Nucleus accumbens (tissue), 56 donors: ENCODE measurements around the gene ARHGAP10.

Experiments
- DNase-seq, 56 donors: peaks; one replicate each; lab custom pipeline; 2025; lab: John Stamatoyannopoulos, UW

ARHGAP10 gene

GRCh38 chr4:147731580-147732517 is at the start of gene ARHGAP10:
TSS of gene ARHGAP10 (plus strand) at chr4:147732088. CDS start at chr4:147732302, 214 bp downstream.
- peak in 44 of 56 donors; percentile 6 to 73 (median 34) for DNase-seq

GRCh38 chr4:147682755-147683154 is 49.1 kb upstream of the ARHGAP10 start:
- no peak for DNase-seq

GRCh38 chr4:147683188-147683591 is 48.7 kb upstream of the ARHGAP10 start:
- peak in 18 of 56 donors; percentile 0 to 23 (median 8) for DNase-seq

GRCh38 chr4:147683717-147684700 is 47.9 kb upstream of the ARHGAP10 start, which contains the start of gene PRMT9:
TSS of gene PRMT9 (minus strand) at chr4:147684163. CDS start at chr4:147683987, 176 bp downstream.
- DNase-seq, result peak; percentile 54 to 93 (median 82)

GRCh38 chr4:147689067-147689466 is 42.8 kb upstream of the ARHGAP10 start:
- no peak for DNase-seq

- no peak for DNase-seq
Observed at GRCh38 chr4:147691820-147692219, 40.1 kb upstream of the ARHGAP10 start.

- no peak for DNase-seq
Observed at GRCh38 chr4:147693218-147693617, 38.7 kb upstream of the ARHGAP10 start.

- no peak for DNase-seq
Observed at GRCh38 chr4:147696866-147697265, 35.0 kb upstream of the ARHGAP10 start.

GRCh38 chr4:147704846-147705245 is 27.0 kb upstream of the ARHGAP10 start:
- DNase-seq, result no peak

GRCh38 chr4:147707892-147708672 is 23.8 kb upstream of the ARHGAP10 start:
- peak in 36 of 56 donors; percentile 1 to 67 (median 10) for DNase-seq

- DNase-seq, result no peak
Observed at GRCh38 chr4:147709999-147710398, 21.9 kb upstream of the ARHGAP10 start.

- no peak for DNase-seq
Observed at GRCh38 chr4:147714575-147715401, 17.1 kb upstream of the ARHGAP10 start.

GRCh38 chr4:147717878-147718277 is 14.0 kb upstream of the ARHGAP10 start:
- DNase-seq, result no peak

- no peak for DNase-seq
Observed at GRCh38 chr4:147723326-147723725, 8.6 kb upstream of the ARHGAP10 start.

GRCh38 chr4:147724468-147725201 is 7.3 kb upstream of the ARHGAP10 start:
- DNase-seq, result no peak

GRCh38 chr4:147725673-147726072 is 6.2 kb upstream of the ARHGAP10 start:
- DNase-seq, result no peak

GRCh38 chr4:147727476-147728028 is 4.3 kb upstream of the ARHGAP10 start:
- DNase-seq, result no peak

- no peak for DNase-seq
Observed at GRCh38 chr4:147730333-147730732, 1.6 kb upstream of the ARHGAP10 start.
